HG02884 (cell line): ENCODE results near the gene BCL2L13.

Source experiments
- ATAC-seq: cut with Tn5 transposase; IDR thresholded peaks from one replicate; pipeline ENCODE4 v1.9.1; 2021; ENCODE audit warnings: mild to moderate bottlenecking, moderate library complexity; ENCODE audit not compliant: unreplicated experiment

Gene BCL2L13

GRCh38 chr22:17777005-17777716 lies 138.6 kb downstream of the BCL2L13 start:
- ATAC-seq, result no peak

GRCh38 chr22:17777717-17778044 lies 139.1 kb downstream of the BCL2L13 start:
- no peak for ATAC-seq

- ATAC-seq, result no peak
These were observed 139.9 kb downstream of the BCL2L13 start for GRCh38 chr22:17778412-17778976.

GRCh38 chr22:17779286-17780115 lies 140.9 kb downstream of the BCL2L13 start:
- peak; percentile 35 for ATAC-seq

- ATAC-seq, result no peak
These were observed 141.7 kb downstream of the BCL2L13 start for GRCh38 chr22:17780116-17780740.
